Right lobe of liver (tissue), 6 donors: Measurements from ENCODE around the gene MYOZ3. TPM values are rescaled to one million over a fixed set of nuclear protein-coding genes. Genes with fewer than 3 reads are reported as not detected.
A peak's percentile ranks its signal among the peaks of the same experiment; 100 is the strongest.

Experiments
- ATAC-seq, 4 donors: fragments of 200-7000 bp; cut with Tn5 transposase; one replicate each; pipeline ENCODE4 v1.9.1; 2020; ENCODE audit warnings: mild to moderate bottlenecking in 4 of 4, moderate library complexity in 4 of 4
- DNase-seq, 3 donors: peaks; one replicate each; pipeline ENCODE4 v3.0.0-alpha.2; 2020
- H3K27ac ChIP-seq, 3 donors: fragments of 200-600 bp; one replicate each; pipeline ENCODE4 v1.8.0; 2022
- H3K27me3 ChIP-seq, 2 donors: fragments of 200-600 bp; one replicate each; pipeline ENCODE4 v1.8.0; 2022
- H3K36me3 ChIP-seq, 4 donors: fragments of 200-600 bp; sonication (generic) in 1 of 4; one replicate each; pipeline versions ENCODE4 v1.5.1 to v1.8.0; 2017 to 2022; ENCODE audit warnings: control low read depth in 1 of 4
- H3K4me1 ChIP-seq, 4 donors: fragments of 200-600 bp; sonication (generic) in 1 of 4; one replicate each; pipeline versions ENCODE4 v1.5.1 to v1.8.0; 2017 to 2022; ENCODE audit warnings: control low read depth in 1 of 4
- H3K4me3 ChIP-seq, 3 donors: fragments of 200-600 bp; one replicate each; pipeline ENCODE4 v1.8.0; 2022
- H3K9me3 ChIP-seq, 4 donors: fragments of 200-600 bp; sonication (generic) in 1 of 4; one replicate each; pipeline versions ENCODE4 v1.5.1 to v1.8.0; 2017 to 2022; ENCODE audit warnings: control low read depth in 1 of 4
- CTCF ChIP-seq, 4 donors: fragments of 200-600 bp in 3 of 4; fragments of 450-650 bp in 1 of 4; IDR thresholded peaks; one replicate each; pipeline versions ENCODE4 v1.5.1 to v1.8.0; 2016 to 2022; ENCODE audit warnings: antibody characterized with exemption in 4 of 4, mild to moderate bottlenecking in 2 of 4
- POLR2A ChIP-seq: fragments of 450-650 bp; IDR thresholded peaks from one replicate; pipeline ENCODE4 v1.6.1; 2017; ENCODE audit warnings: antibody characterized with exemption, mild to moderate bottlenecking
- WGBS: methylation state at CpG from one replicate; pipeline ENCODE4 v1.1.6; 2018; ENCODE audit warnings: low coverage, low lambda C conversion rate; ENCODE audit not compliant: insufficient coverage; ENCODE audit errors: missing lambda C conversion rate; 5-methylcytosine and 5-hydroxymethylcytosine counted together
- intact Hi-C, 2 donors: fragments of 100-400 bp; cut with DNase I; formaldehyde crosslinking; loops; one replicate each; pipeline versions ENCODE4 v1.11.2 to v1.14.1; 2022
- long read RNA-seq: library from polyadenylated mRNA; unstranded; transcript quantifications from one replicate; pipeline ENCODE4 v2.0.0, GENCODE V29; 2019
- total RNA-seq, 6 experiments: library from RNA; depleted of rRNA in 2 of 6; stranded (reverse); fragments of >200 nt in 2 of 6; fragmentation: NEBNext Ultra II Directional in 3 of 6; extraction: Animal tissue kit (Norgen Biotek cat#: 25700) in 3 of 6; gene quantifications; one replicate each; pipeline versions ENCODE4 v1.1.0 to v1.2.4, GENCODE V29; 2016 to 2023
- donor health status: DM: no; HTN: yes; CAD: no.
- donor health status: DM: no; HTN: no; CAD: no.
- donor health status: DM: no; HTN: no; CAD: no.
- donor health status: DM: no; HTN: yes; CAD: no.
- donor health status: DM: no; HTN: yes; CAD: no.

Gene MYOZ3
- under 1 TPM in 3 of 6 experiments, not detected in 3; 0.09 to 0.25 (median 0.12) TPM for total RNA-seq
- long read RNA-seq, result 0 reads

GRCh38 chr5:150661086-150661485 lies at the start of gene MYOZ3:
Gene MYOZ3 (plus strand): TSS chr5:150661251. CDS start chr5:150662942, 1,691 bp downstream.
- Histone ChIP-seq H3K27me3 (no peaks in the 10 kb centered on the region), H3K4me1 (peaks cover 0 to 21% (median 5%) of the 10 kb centered on the region in 4 donors), H3K4me3 (no peak within 1 kb of the TSS), H3K36me3 (no peaks in the 10 kb centered on the region), H3K9me3 (no peaks in the 10 kb centered on the region), H3K27ac (no peak within 1 kb of the TSS)
- DNase-seq, result peak in 1 of 3 donors; percentile 40
- no peak for TF ChIP-seq POLR2A
- TF ChIP-seq CTCF (IDR thresholded peaks at IDR 0.05), result no peak
- intact Hi-C loops, result no loop called here
- 67% methylated on average over 2 of the region's 7 CpGs for WGBS
- ATAC-seq, result no peak

GRCh38 chr5:150612405-150612804 lies 48.6 kb upstream of the MYOZ3 start:
- TF ChIP-seq POLR2A, result no peak
- TF ChIP-seq CTCF (IDR thresholded peaks at IDR 0.05), result no peak
- Histone ChIP-seq H3K27ac (peak overlapping the region in 2 of 3 donors; percentile 43 to 87), H3K27me3 (no peaks in the 10 kb centered on the region), H3K36me3 (no peaks in the 10 kb centered on the region), H3K9me3 (no peaks in the 10 kb centered on the region), H3K4me1 (peaks cover 2 to 74% (median 44%) of the 10 kb centered on the region in 4 donors), H3K4me3 (no peak overlapping the region)
- no peak for DNase-seq
- 34% methylated on average over 4 of the region's 4 CpGs for WGBS
- intact Hi-C loops, result no loop called here
- peak in 2 of 4 donors; percentile 3 for ATAC-seq

- Histone ChIP-seq H3K27me3 (no peaks in the 10 kb centered on the region), H3K9me3 (no peaks in the 10 kb centered on the region), H3K4me1 (peaks cover 2 to 81% (median 47%) of the 10 kb centered on the region in 4 donors), H3K36me3 (no peaks in the 10 kb centered on the region), H3K27ac (peak overlapping the region in 2 of 3 donors; percentile 43 to 68), H3K4me3 (no peak overlapping the region)
- no peak for ATAC-seq
- intact Hi-C loops, result no loop called here
- no peak for TF ChIP-seq POLR2A
- no peak for TF ChIP-seq CTCF (IDR thresholded peaks at IDR 0.05)
- peak in 1 of 3 donors; percentile 84 for DNase-seq
- WGBS, result 68% methylated on average over 4 of the region's 4 CpGs
Observed at GRCh38 chr5:150612905-150613670, 48.0 kb upstream of the MYOZ3 start.

GRCh38 chr5:150613991-150614660 lies 46.9 kb upstream of the MYOZ3 start:
- DNase-seq (peak; percentile 81 to 91 (median 90)), ATAC-seq (peak; percentile 36 to 61 (median 59))
- no peaks in the 10 kb centered on the region for H3K36me3 ChIP-seq
- H3K27ac ChIP-seq, result peak overlapping the region in 2 of 3 donors; percentile 68 to 85
- H3K4me3 ChIP-seq, result no peak overlapping the region
- H3K9me3 ChIP-seq, result no peaks in the 10 kb centered on the region
- H3K27me3 ChIP-seq, result no peaks in the 10 kb centered on the region
- H3K4me1 ChIP-seq, result peaks cover 2 to 82% (median 50%) of the 10 kb centered on the region in 4 donors
- 34% methylated on average over 4 of the region's 9 CpGs for WGBS
- peak; percentile 13 to 53 (median 48) for TF ChIP-seq CTCF (IDR thresholded peaks at IDR 0.05)
- no peak for TF ChIP-seq POLR2A
- intact Hi-C loops, result no loop called here
